ENCODE measurements around the gene TRIM54. TPM values are rescaled to one million over a fixed set of nuclear protein-coding genes. Genes with fewer than 3 reads are reported as not detected.
A peak's percentile ranks its signal among the peaks of the same experiment; 100 is the strongest.
"Not testable (repeated sequence)": the region's sequence is repeated elsewhere in the genome, so short reads cannot be mapped to it uniquely, and the experiment has no call there.

TRIM54 gene
- total RNA-seq, 6 experiments from 2014 or later, result 0.14 to 0.25 TPM; not detected in 4

DNA sequence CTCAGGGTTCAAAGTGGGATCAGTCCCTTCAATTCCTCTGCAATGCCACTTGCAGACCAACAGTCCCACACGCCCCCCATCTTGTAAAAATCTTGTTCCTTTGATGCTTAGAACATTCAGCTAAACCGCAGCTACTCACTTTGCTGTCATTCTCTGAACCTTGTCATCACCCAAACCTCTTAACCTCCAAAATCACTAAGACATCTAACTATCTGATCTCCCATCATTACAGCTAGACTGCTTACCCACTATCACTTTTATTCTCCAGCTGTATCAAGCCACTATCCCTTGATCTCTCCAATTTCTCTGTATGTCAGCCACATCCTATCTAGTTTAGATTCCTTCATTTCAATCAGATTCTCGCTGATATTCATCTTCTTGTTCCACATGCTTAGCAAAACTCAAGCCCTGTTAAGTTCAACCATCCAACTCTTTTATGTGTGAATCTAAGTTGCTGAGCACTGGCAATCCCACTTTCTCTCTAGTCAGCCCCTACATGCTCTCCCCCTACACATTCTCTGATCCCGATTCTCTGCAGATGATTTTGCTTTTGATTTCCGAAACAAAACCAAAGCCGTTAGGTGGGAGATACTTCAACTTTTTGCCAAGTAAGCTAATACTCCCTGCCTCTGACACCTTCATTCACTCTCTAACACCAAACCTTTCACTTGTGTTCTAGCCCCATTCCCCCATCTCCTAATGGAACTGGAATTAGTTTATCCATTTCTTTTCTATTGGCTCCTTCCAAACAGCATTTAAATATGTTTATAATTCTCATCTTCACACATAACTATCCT is 69.8 kb downstream of the TRIM54 start:
- intact Hi-C loops (cut with DNase I), result no loop called here
- Histone ChIP-seq H3K27ac (no peak overlapping the region), H3K9me3 (no peaks in the 10 kb centered on the region), H3K4me1 (peaks cover 0 to 26% (median 3%) of the 10 kb centered on the region in 4 donors), H3K4me3 (no peak overlapping the region), H3K36me3 (peaks cover 0 to 5% (median 0%) of the 10 kb centered on the region in 4 donors), H3K27me3 (no peaks in the 10 kb centered on the region)
- no peak for DNase-seq
- ATAC-seq, result no peak
- TF ChIP-seq, protein P1, sequence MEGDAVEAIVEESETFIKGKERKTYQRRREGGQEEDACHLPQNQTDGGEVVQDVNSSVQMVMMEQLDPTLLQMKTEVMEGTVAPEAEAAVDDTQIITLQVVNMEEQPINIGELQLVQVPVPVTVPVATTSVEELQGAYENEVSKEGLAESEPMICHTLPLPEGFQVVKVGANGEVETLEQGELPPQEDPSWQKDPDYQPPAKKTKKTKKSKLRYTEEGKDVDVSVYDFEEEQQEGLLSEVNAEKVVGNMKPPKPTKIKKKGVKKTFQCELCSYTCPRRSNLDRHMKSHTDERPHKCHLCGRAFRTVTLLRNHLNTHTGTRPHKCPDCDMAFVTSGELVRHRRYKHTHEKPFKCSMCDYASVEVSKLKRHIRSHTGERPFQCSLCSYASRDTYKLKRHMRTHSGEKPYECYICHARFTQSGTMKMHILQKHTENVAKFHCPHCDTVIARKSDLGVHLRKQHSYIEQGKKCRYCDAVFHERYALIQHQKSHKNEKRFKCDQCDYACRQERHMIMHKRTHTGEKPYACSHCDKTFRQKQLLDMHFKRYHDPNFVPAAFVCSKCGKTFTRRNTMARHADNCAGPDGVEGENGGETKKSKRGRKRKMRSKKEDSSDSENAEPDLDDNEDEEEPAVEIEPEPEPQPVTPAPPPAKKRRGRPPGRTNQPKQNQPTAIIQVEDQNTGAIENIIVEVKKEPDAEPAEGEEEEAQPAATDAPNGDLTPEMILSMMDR (IDR thresholded peaks at IDR 0.05), result no peak
- WGBS (ENCODE audit: insufficient coverage, low coverage, low lambda C conversion rate, missing lambda C conversion rate), result 86% methylated on average over 6 of the region's 6 CpGs

DNA sequence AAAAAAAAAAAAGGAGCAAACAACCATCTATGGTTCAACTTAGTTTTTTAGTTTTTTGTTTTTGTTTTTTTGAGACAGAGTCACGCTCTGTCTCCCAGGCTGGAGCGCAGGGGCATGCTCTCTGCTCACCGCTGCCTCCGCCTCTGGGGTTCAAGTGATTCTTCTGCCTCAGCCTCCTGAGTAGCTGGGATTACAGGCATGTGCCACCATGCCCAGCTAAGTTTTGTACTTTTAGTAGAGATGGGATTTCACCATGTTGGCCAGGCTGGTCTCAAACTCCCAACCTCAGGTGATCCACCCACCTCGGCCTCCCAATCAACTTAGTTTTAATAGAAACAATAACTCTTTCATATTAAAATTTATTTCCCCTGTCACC is 71.1 kb downstream of the TRIM54 start:
- H3K9me3 ChIP-seq; H3K27me3 ChIP-seq; H3K36me3 ChIP-seq; H3K27ac ChIP-seq; intact Hi-C loops (cut with DNase I); H3K4me3 ChIP-seq; ATAC-seq; DNase-seq: not testable (repeated sequence)
- 100% methylated on average over 5 of the region's 5 CpGs for WGBS (ENCODE audit: insufficient coverage, low coverage, low lambda C conversion rate, missing lambda C conversion rate)
- H3K4me1 ChIP-seq, result peaks cover 0 to 36% (median 3%) of the 10 kb centered on the region in 4 donors

DNA sequence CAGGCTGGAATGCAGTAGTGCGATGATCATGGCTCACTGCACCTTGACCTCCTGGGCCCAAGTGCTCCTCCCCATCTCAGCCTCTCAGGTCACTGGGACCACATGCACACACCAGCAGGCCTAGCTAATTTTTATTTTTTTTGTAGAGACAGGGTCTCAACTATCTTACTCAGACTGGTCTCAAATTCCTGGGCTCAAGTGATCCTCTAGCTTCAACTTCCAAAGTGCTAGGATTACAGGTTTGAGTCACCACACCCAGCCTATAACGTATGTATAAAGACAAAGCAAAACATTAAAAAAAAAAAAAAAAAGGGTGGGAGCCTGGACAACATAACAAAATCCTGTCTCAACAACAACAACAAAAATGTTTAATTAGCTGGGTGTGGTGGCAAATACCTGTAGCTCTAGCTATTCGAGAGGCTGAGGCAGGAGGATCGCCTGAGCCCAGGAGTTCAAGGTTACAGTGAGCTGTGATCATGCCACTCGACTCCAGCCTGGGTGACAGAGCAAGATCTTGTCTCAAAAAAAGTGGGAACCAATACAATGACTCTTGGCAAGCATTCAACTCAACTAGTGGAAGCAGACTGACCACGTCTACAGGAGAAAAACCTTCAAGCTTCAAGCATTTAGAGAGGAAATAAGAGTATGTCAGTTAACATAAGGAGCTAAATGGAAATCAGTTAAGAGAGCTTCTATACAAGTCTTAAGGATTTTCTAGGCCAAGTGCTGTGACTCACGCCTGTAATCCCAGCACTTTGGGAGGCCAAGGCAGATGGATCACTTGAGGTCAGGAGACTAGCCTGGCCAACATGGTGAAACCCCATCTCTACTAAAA is 71.8 kb downstream of the TRIM54 start:
- Histone ChIP-seq H3K4me3 (no peak overlapping the region), H3K27me3 (no peaks in the 10 kb centered on the region), H3K27ac (no peak overlapping the region), H3K9me3 (no peaks in the 10 kb centered on the region), H3K4me1 (peaks cover 0 to 36% (median 3%) of the 10 kb centered on the region in 4 donors), H3K36me3 (peaks cover 0 to 5% (median 0%) of the 10 kb centered on the region in 4 donors)
- ATAC-seq (no peak), DNase-seq (no peak)
- intact Hi-C loops (cut with DNase I), result no loop called here
- 70% methylated on average over 6 of the region's 7 CpGs for WGBS (ENCODE audit: insufficient coverage, low coverage, low lambda C conversion rate, missing lambda C conversion rate)
- no peak for TF ChIP-seq POLR2A (IDR thresholded peaks at IDR 0.05)
- TF ChIP-seq, protein P1 (IDR thresholded peaks at IDR 0.05), result no peak

DNA sequence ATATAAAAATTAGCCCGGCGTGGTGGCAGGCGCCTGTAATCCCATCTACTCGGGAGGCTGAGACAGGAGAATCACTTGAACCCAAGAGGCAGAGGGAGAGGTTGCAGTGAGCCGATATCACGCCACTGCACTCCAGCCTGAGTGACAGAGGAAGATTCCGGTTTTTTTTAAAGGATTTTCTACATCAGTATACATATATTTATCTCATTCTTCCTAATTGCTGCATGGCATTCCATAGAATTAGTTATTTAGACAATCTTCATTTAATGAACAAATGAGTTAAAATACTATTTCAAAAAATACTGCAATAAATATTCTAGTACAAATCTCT is 72.3 kb downstream of the TRIM54 start:
- Histone ChIP-seq H3K4me1 (peaks cover 0 to 36% (median 3%) of the 10 kb centered on the region in 4 donors), H3K27ac (no peak overlapping the region), H3K27me3 (no peaks in the 10 kb centered on the region), H3K4me3 (no peak overlapping the region), H3K36me3 (peaks cover 0 to 5% (median 0%) of the 10 kb centered on the region in 4 donors), H3K9me3 (no peaks in the 10 kb centered on the region)
- ATAC-seq (no peak), DNase-seq (no peak)
- intact Hi-C loops (cut with DNase I), result no loop called here
- WGBS (ENCODE audit: insufficient coverage, low coverage, low lambda C conversion rate, missing lambda C conversion rate), result 92% methylated on average over 2 of the region's 7 CpGs
- TF ChIP-seq, protein P1 (IDR thresholded peaks at IDR 0.05), result no peak
- TF ChIP-seq POLR2A (IDR thresholded peaks at IDR 0.05), result no peak

DNA sequence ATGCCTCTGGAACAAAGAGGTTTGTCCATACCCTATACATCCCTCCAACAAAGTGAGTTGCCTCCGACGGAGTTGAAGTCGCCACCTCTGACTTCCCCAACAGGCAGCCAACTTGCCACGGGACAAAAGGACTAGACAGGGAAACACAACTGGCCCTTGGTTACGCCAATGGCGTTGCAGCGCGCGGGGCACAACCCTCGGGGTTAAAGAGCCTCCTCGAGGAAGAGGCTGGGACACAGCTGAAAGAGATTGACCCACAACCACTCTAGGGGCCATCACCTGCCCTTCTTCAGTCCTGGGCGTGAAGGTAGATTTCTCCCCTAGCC is 73.8 kb downstream of the TRIM54 start:
- 0% methylated on average over 11 of the region's 12 CpGs for WGBS (ENCODE audit: insufficient coverage, low coverage, low lambda C conversion rate, missing lambda C conversion rate)
- no peak for TF ChIP-seq POLR2A (IDR thresholded peaks at IDR 0.05)
- ATAC-seq, result peak; percentile 38 to 56 (median 52)
- intact Hi-C loops (cut with DNase I), result loop anchor here in 1 of 2 donors (2.0 kb wide), 1 partner anchor 15 kb away; the partner anchor contains the start of genes EIF2B4 and SNX17
- peak; percentile 66 to 75 (median 71) for DNase-seq
- Histone ChIP-seq H3K4me1 (peaks cover 0 to 36% (median 3%) of the 10 kb centered on the region in 4 donors), H3K27ac (peak overlapping the region; percentile 75 to 88 (median 79)), H3K4me3 (peak overlapping the region; percentile 91 to 96 (median 93)), H3K27me3 (no peaks in the 10 kb centered on the region), H3K9me3 (no peaks in the 10 kb centered on the region), H3K36me3 (no peaks in the 10 kb centered on the region)

All from right lobe of liver (tissue), 6 donors.